ENCODE measurements around the gene KCNA1.
"Not testable (repeated sequence)": the region's sequence is repeated elsewhere in the genome, so short reads cannot be mapped to it uniquely, and the experiment has no call there.

Gene KCNA1

GRCh38 chr12:4909734-4910501 is at the start of gene KCNA1:
KCNA1 (plus strand) TSS chr12:4909905; CDS start chr12:4911379, 1,474 bp downstream.
- Histone ChIP-seq H3K36me3 (ENCODE audit: control insufficient read depth in 1 of 2, insufficient read depth in 2 of 2, low read length in 2 of 2) (no peaks in the 10 kb centered on the region), H3K9me3 (ENCODE audit: control insufficient read depth in 1 of 2, low read length in 2 of 2) (no peaks in the 10 kb centered on the region), H3K4me1 (ENCODE audit: control insufficient read depth in 1 of 2, insufficient read depth in 2 of 2, low read length in 2 of 2) (peaks cover 0 to 31% of the 10 kb centered on the region in 2 donors), H3K27me3 (ENCODE audit: low read depth, low read length) (peaks cover 39% of the 10 kb centered on the region), H3K4me3 (ENCODE audit: low read depth in 1 of 2, low read length in 2 of 2) (peak within 1 kb of the TSS; percentile 60 to 66), H3K27ac (ENCODE audit: low read length) (no peak within 1 kb of the TSS)

GRCh38 chr12:4860741-4861140 is 49.0 kb upstream of the KCNA1 start:
- Histone ChIP-seq H3K36me3 (ENCODE audit: control insufficient read depth in 1 of 2, insufficient read depth in 2 of 2, low read length in 2 of 2) (no peaks in the 10 kb centered on the region), H3K9me3 (ENCODE audit: control insufficient read depth in 1 of 2, low read length in 2 of 2) (no peaks in the 10 kb centered on the region), H3K27ac (ENCODE audit: low read length) (no peak overlapping the region), H3K4me1 (ENCODE audit: control insufficient read depth in 1 of 2, insufficient read depth in 2 of 2, low read length in 2 of 2) (peaks cover 0 to 26% of the 10 kb centered on the region in 2 donors), H3K27me3 (ENCODE audit: low read depth, low read length) (peaks cover 3% of the 10 kb centered on the region), H3K4me3 (ENCODE audit: low read depth in 1 of 2, low read length in 2 of 2) (no peak overlapping the region)

DNA sequence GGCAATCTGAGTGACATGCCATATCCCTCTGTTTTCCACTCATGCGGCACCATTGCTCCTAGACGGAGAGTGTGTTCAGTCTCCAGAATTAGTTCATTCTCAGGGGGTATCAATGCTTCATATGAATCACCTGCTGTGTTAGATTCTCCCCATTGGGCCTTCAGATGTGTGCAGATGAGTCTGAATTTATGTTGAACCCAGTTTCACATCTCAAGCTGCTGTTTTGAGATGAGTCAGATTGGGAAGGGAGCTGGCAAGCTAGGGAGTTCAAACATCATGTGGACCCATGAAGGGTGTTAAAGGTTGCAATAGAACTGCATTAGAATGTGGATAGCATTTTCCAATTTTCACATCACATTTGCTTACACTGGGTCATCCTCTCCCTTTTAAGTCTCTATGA is 46.9 kb upstream of the KCNA1 start:
- H3K4me3 ChIP-seq (ENCODE audit: low read depth in 1 of 2, low read length in 2 of 2) = no peak overlapping the region
- no peak overlapping the region for H3K27ac ChIP-seq (ENCODE audit: low read length)
- peaks cover 0 to 26% of the 10 kb centered on the region in 2 donors for H3K4me1 ChIP-seq (ENCODE audit: control insufficient read depth in 1 of 2, insufficient read depth in 2 of 2, low read length in 2 of 2)
- no peaks in the 10 kb centered on the region for H3K27me3 ChIP-seq (ENCODE audit: low read depth, low read length)
- no peaks in the 10 kb centered on the region for H3K36me3 ChIP-seq (ENCODE audit: control insufficient read depth in 1 of 2, insufficient read depth in 2 of 2, low read length in 2 of 2)
- H3K9me3 ChIP-seq (ENCODE audit: control insufficient read depth in 1 of 2, low read length in 2 of 2) = no peaks in the 10 kb centered on the region

DNA sequence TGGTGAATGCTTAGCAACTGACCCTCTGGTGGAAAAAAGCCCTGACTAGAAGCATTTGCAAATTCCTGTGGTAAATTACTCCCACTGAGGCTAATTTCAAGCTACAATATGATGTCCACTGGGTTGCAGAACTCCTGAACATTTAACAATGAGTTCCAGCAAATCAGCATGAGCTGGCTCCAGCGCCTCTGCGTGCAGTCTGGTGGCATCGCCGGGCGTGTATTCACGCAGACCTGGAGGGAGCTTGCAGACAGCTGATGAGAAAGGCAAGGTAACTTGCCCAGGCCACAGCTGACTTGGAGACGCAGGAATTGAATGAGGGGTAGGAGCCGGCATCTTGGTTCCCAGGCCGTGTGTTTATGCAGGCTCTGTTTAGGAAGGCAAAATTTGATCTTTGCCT is 45.1 kb upstream of the KCNA1 start:
- H3K27ac ChIP-seq (ENCODE audit: low read length) = no peak overlapping the region
- H3K4me1 ChIP-seq (ENCODE audit: control insufficient read depth in 1 of 2, insufficient read depth in 2 of 2, low read length in 2 of 2) = peaks cover 0 to 11% of the 10 kb centered on the region in 2 donors
- H3K36me3 ChIP-seq (ENCODE audit: control insufficient read depth in 1 of 2, insufficient read depth in 2 of 2, low read length in 2 of 2) = no peaks in the 10 kb centered on the region
- no peak overlapping the region for H3K4me3 ChIP-seq (ENCODE audit: low read depth in 1 of 2, low read length in 2 of 2)
- no peaks in the 10 kb centered on the region for H3K27me3 ChIP-seq (ENCODE audit: low read depth, low read length)
- no peaks in the 10 kb centered on the region for H3K9me3 ChIP-seq (ENCODE audit: control insufficient read depth in 1 of 2, low read length in 2 of 2)

DNA sequence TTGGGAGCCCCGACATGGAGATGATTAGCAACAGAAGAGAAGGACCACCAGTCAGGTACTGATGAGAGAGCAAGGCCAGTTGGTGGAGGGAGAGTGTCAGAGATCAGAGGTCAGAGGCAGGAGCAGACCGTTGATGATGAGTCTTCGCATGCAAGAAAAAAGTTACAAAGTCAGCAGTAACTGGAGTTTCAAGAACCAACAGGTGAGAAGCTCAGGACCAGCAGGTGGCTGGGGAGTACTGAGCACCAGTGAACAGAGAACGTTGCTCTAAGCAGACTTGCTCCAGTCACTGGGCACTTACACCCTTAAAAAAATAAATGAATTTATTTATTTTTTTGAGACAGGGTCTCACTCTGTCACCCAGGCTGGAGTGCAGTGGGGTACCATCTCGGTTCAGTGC is 44.5 kb upstream of the KCNA1 start:
- Histone ChIP-seq H3K27me3 (ENCODE audit: low read depth, low read length) (no peaks in the 10 kb centered on the region), H3K27ac (ENCODE audit: low read length) (no peak overlapping the region), H3K4me1 (ENCODE audit: control insufficient read depth in 1 of 2, insufficient read depth in 2 of 2, low read length in 2 of 2) (peaks cover 0 to 4% of the 10 kb centered on the region in 2 donors), H3K4me3 (ENCODE audit: low read depth in 1 of 2, low read length in 2 of 2) (no peak overlapping the region), H3K36me3 (ENCODE audit: control insufficient read depth in 1 of 2, insufficient read depth in 2 of 2, low read length in 2 of 2) (no peaks in the 10 kb centered on the region), H3K9me3 (ENCODE audit: control insufficient read depth in 1 of 2, low read length in 2 of 2) (no peaks in the 10 kb centered on the region)

DNA sequence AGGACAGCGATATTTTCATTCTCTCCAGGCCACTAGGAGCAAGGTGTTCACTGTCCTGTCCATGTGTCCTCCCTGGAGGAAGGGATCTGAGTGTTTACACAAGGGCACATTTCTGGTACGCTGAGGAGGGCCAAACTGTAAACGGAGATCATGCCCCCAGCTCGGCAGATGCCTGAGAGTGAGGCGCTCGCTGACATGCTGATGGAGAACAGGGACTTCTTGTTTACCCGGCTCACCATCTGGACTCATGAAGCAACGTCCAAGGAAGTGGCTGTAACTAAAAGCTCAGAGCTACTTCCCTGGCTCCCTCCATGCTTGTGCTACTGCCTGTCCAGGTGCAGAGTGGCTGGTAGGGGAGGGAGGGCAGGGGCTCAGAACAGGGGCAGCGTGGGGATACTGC is 43.4 kb upstream of the KCNA1 start:
- H3K9me3 ChIP-seq (ENCODE audit: control insufficient read depth in 1 of 2, low read length in 2 of 2) = no peaks in the 10 kb centered on the region
- no peak overlapping the region for H3K27ac ChIP-seq (ENCODE audit: low read length)
- no peaks in the 10 kb centered on the region for H3K4me1 ChIP-seq (ENCODE audit: control insufficient read depth in 1 of 2, insufficient read depth in 2 of 2, low read length in 2 of 2)
- H3K27me3 ChIP-seq (ENCODE audit: low read depth, low read length) = no peaks in the 10 kb centered on the region
- no peak overlapping the region for H3K4me3 ChIP-seq (ENCODE audit: low read depth in 1 of 2, low read length in 2 of 2)
- no peaks in the 10 kb centered on the region for H3K36me3 ChIP-seq (ENCODE audit: control insufficient read depth in 1 of 2, insufficient read depth in 2 of 2, low read length in 2 of 2)

GRCh38 chr12:4867384-4867783 is 42.3 kb upstream of the KCNA1 start:
- H3K4me1 ChIP-seq (ENCODE audit: control insufficient read depth in 1 of 2, insufficient read depth in 2 of 2, low read length in 2 of 2) = no peaks in the 10 kb centered on the region
- H3K9me3 ChIP-seq (ENCODE audit: control insufficient read depth in 1 of 2, low read length in 2 of 2) = no peaks in the 10 kb centered on the region
- H3K27me3 ChIP-seq (ENCODE audit: low read depth, low read length) = no peaks in the 10 kb centered on the region
- H3K4me3 ChIP-seq (ENCODE audit: low read depth in 1 of 2, low read length in 2 of 2) = no peak overlapping the region
- H3K27ac ChIP-seq (ENCODE audit: low read length) = no peak overlapping the region
- H3K36me3 ChIP-seq (ENCODE audit: control insufficient read depth in 1 of 2, insufficient read depth in 2 of 2, low read length in 2 of 2) = no peaks in the 10 kb centered on the region

- Histone ChIP-seq H3K27ac (ENCODE audit: low read length) (no peak overlapping the region), H3K4me3 (ENCODE audit: low read depth in 1 of 2, low read length in 2 of 2) (no peak overlapping the region), H3K9me3 (ENCODE audit: control insufficient read depth in 1 of 2, low read length in 2 of 2) (no peaks in the 10 kb centered on the region), H3K4me1 (ENCODE audit: control insufficient read depth in 1 of 2, insufficient read depth in 2 of 2, low read length in 2 of 2) (no peaks in the 10 kb centered on the region), H3K27me3 (ENCODE audit: low read depth, low read length) (no peaks in the 10 kb centered on the region), H3K36me3 (ENCODE audit: control insufficient read depth in 1 of 2, insufficient read depth in 2 of 2, low read length in 2 of 2) (no peaks in the 10 kb centered on the region)
Observed at GRCh38 chr12:4870423-4870822, 39.3 kb upstream of the KCNA1 start.

DNA sequence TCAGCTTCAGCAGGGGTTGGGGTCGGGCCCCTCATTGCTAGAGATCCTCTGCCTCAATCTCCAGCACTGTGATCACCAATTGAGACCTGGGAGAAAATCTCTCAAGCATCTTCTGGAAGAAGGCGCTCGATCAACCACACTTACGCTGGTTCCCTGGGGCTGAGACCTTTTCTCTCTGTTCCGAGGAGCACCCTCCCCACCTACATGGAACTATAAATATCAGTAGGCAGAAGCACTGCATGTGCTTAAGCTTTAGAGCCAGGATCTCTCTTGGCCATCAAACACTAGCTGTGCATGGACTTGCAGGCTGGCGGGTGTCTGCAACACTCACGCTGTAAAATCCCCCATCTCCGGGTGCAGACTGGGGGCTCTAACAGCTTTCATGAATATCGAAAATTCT is 38.2 kb upstream of the KCNA1 start:
- Histone ChIP-seq H3K27ac (ENCODE audit: low read length) (no peak overlapping the region), H3K9me3 (ENCODE audit: control insufficient read depth in 1 of 2, low read length in 2 of 2) (no peaks in the 10 kb centered on the region), H3K27me3 (ENCODE audit: low read depth, low read length) (no peaks in the 10 kb centered on the region), H3K4me1 (ENCODE audit: control insufficient read depth in 1 of 2, insufficient read depth in 2 of 2, low read length in 2 of 2) (no peaks in the 10 kb centered on the region), H3K36me3 (ENCODE audit: control insufficient read depth in 1 of 2, insufficient read depth in 2 of 2, low read length in 2 of 2) (no peaks in the 10 kb centered on the region), H3K4me3 (ENCODE audit: low read depth in 1 of 2, low read length in 2 of 2) (no peak overlapping the region)

DNA sequence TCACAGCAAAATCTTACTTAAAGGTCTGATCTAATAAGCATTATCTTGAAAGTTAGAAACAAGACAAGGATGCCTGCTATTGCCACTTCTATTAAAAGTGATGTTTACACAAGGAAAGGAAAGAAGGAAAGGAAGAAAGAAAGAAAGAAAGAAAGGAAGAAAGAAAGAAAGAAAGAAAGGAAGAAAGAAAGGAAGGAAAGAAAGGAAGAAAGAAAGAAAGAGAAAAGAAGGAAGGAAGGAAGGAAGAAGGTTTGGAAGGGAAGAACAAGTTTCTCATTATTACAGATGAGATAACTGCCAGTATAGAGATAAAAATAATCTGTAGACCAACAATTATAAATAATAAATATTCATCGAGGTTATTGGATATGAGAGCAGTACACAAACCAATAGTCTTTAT is 35.8 kb upstream of the KCNA1 start:
- H3K27ac ChIP-seq (ENCODE audit: low read length) = no peak overlapping the region
- H3K36me3 ChIP-seq (ENCODE audit: control insufficient read depth in 1 of 2, insufficient read depth in 2 of 2, low read length in 2 of 2) = no peaks in the 10 kb centered on the region
- no peaks in the 10 kb centered on the region for H3K27me3 ChIP-seq (ENCODE audit: low read depth, low read length)
- H3K4me1 ChIP-seq (ENCODE audit: control insufficient read depth in 1 of 2, insufficient read depth in 2 of 2, low read length in 2 of 2) = no peaks in the 10 kb centered on the region
- no peaks in the 10 kb centered on the region for H3K9me3 ChIP-seq (ENCODE audit: control insufficient read depth in 1 of 2, low read length in 2 of 2)
- no peak overlapping the region for H3K4me3 ChIP-seq (ENCODE audit: low read depth in 1 of 2, low read length in 2 of 2)

DNA sequence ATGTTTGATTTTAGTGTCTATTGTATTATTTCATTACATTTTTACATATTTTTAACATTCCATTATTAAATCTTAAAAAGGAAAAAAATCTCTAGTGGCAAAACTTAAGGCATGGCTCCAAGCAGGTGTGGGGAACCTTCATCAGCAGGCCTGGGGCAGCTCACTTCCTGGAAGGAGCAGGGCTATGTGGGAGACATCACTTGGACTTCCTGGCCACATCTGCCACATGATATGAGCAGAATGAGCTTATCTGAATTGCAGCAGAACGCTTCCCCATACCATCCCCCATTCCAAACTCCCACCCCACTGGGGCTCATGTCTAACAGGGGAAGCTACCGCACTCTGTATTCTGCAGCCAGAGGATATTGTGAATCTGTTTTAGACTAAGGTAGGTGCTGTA is 35.0 kb upstream of the KCNA1 start:
- H3K9me3 ChIP-seq (ENCODE audit: control insufficient read depth in 1 of 2, low read length in 2 of 2) = no peaks in the 10 kb centered on the region
- H3K27ac ChIP-seq (ENCODE audit: low read length) = no peak overlapping the region
- no peaks in the 10 kb centered on the region for H3K36me3 ChIP-seq (ENCODE audit: control insufficient read depth in 1 of 2, insufficient read depth in 2 of 2, low read length in 2 of 2)
- H3K4me1 ChIP-seq (ENCODE audit: control insufficient read depth in 1 of 2, insufficient read depth in 2 of 2, low read length in 2 of 2) = no peaks in the 10 kb centered on the region
- no peaks in the 10 kb centered on the region for H3K27me3 ChIP-seq (ENCODE audit: low read depth, low read length)
- no peak overlapping the region for H3K4me3 ChIP-seq (ENCODE audit: low read depth in 1 of 2, low read length in 2 of 2)

GRCh38 chr12:4879481-4879880 is 30.2 kb upstream of the KCNA1 start:
- H3K27me3 ChIP-seq (ENCODE audit: low read depth, low read length); H3K27ac ChIP-seq (ENCODE audit: low read length); H3K4me3 ChIP-seq (ENCODE audit: low read depth in 1 of 2, low read length in 2 of 2); H3K36me3 ChIP-seq (ENCODE audit: control insufficient read depth in 1 of 2, insufficient read depth in 2 of 2, low read length in 2 of 2); H3K9me3 ChIP-seq (ENCODE audit: control insufficient read depth in 1 of 2, low read length in 2 of 2); H3K4me1 ChIP-seq (ENCODE audit: control insufficient read depth in 1 of 2, insufficient read depth in 2 of 2, low read length in 2 of 2): not testable (repeated sequence)
